HG03442 (cell line): ENCODE measurements around the gene KRTAP4-1.
"Not testable (repeated sequence)": the region's sequence is repeated elsewhere in the genome, so short reads cannot be mapped to it uniquely, and the experiment has no call there.

Experiments used
- ATAC-seq: cut with Tn5 transposase; IDR thresholded peaks from one replicate; pipeline ENCODE4 v1.9.1; 2021; ENCODE audit warnings: mild to moderate bottlenecking, moderate library complexity; ENCODE audit not compliant: unreplicated experiment

Gene KRTAP4-1

DNA sequence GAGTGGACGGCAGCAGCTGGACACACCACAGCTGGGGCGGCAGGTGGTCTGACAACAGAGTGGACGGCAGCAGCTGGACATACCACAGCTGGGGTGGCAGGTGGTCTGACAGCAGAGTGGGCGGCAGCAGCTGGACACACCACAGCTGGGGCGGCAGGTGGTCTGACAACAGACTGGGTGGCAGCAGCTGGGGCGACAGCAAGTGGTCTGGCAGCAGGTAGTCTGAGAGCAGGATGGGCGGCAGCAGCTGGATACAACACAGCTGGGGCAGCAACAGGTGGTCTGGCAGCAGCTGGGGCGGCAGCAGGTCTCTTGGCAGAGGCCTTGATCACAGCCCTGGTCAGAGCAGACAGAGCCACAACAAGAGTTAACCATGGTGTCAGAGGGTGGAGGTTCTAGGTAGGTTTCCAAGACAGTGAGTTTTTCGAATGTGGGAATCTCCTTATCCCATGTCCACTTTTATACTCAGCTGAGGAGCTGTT is at the start of gene KRTAP4-1:
KRTAP4-1 (minus strand) TSS at position 432 of the 482 bp plus-strand sequence; CDS start at position 375, 57 bp downstream.
- no peak for ATAC-seq

DNA sequence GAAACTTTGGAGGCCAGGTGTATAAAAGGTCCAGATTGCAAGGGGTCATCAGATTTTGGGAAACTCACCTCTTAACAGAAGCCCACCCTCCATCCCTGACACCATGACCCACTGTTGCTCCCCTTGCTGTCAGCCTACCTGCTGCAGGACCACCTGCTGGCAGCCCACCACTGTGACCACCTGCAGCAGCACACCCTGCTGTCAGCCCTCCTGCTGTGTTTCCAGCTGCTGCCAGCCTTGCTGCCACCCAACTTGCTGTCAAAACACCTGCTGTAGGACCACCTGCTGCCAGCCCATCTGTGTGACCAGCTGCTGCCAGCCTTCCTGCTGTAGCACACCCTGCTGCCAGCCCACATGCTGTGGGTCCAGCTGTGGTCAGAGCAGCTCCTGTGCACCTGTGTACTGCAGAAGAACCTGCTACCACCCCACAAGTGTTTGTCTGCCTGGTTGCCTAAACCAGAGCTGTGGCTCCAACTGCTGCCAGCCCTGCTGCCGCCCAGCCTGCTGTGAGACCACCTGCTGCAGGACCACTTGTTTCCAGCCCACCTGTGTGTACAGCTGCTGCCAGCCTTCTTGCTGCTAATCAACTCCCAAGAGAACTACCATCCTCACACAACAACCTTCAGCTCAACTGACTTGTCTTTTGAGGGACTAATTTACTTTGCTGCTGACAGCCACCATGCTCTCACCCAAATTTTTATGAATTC is 47.8 kb upstream of the KRTAP4-1 start, which contains the start of gene KRTAP9-3:
KRTAP9-3 (plus strand) TSS at position 51 of the 707 bp plus-strand sequence; CDS start at position 104, 53 bp downstream.
- ATAC-seq = not testable (repeated sequence)

DNA sequence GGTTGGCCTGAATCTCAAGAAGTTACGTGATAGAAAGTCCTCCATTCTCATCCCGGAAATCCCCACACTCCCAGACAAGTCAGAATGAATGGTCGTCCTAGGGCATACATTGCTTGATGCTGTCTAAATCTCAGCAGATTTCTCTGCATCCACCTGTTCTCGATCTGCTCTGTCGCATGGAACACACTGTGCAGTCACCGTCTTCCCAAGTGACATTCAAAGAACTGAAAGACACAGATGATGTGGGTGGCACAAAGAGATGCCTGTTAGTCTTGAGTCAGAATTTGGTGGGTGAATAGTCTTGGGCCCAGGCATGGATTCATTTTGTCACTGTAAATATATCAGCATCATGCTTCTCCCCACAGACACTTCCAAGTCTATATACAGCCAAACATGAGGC is 47.0 kb upstream of the KRTAP4-1 start:
- no peak for ATAC-seq

DNA sequence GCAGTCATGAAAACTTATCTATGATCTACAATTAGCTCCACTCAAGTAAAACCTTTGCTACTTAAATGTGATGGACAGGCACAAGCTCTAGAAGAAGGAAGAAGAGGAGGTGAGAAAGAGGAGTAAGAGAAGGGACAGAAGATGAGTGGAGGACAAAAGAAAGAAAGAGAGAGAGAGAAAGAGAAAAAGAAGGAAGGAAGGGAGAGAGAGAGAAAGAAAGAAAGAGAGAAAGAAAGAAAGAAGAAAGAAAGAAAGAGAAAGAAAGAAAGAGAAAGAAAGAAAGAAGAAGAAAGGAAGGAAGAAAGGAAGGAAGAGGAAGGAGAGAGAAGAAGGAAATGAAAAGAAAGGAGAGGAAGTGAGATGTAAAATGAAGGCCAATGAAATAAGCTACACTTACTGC is 45.4 kb upstream of the KRTAP4-1 start:
- ATAC-seq = no peak

DNA sequence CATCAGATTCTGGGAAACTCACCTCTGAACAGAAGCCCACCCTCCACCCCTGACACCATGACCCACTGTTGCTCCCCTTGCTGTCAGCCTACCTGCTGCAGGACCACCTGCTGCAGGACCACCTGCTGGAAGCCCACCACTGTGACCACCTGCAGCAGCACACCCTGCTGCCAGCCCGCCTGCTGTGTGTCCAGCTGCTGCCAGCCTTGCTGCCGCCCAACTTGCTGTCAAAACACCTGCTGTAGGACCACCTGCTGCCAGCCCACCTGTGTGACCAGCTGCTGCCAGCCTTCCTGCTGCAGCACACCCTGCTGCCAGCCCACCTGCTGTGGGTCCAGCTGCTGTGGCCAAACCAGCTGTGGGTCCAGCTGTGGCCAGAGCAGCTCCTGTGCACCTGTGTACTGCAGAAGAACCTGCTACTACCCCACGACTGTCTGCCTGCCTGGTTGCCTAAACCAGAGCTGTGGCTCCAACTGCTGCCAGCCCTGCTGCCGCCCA is 41.9 kb upstream of the KRTAP4-1 start, which contains the start of gene KRTAP9-2:
KRTAP9-2 (plus strand) TSS at position 51 of the 498 bp plus-strand sequence; CDS start at position 58, 7 bp downstream.
- ATAC-seq = not testable (repeated sequence)

DNA sequence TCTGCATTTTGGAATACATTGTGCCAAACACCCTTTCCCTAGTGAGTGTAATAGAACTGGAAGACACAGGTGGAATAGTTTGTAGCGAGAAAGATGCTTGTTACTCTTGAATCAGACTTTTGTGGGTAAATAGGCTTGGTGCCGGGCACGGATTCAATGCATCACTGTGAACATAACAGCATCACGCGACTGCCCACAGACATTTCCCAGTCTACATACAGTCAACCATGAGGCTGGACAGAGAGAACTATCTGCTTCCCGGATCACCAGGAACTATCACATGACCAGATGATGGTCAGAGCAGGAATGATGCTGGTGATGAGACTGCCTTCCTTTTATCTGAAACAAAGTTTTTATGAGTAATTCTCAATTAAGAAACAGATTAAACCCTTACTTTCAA is 41.3 kb upstream of the KRTAP4-1 start:
- ATAC-seq = no peak

DNA sequence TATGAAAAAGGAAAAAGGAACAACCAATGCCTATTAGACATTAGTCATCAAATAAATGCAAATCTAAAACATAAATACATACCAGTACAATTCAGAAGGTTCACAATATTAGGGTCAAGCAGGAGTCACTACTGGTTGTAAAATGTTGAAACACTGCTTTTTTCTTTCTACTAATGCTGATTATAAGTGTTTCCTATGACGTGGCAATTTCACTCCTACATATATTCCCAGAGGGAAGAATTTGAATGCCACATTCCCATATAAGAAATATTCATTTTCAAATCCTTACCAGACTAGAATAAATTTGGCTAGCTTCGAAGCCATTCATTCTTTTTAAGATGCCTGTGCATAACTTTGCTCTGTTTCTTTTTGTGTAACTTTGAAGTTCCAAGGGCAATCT is 39.1 kb upstream of the KRTAP4-1 start:
- no peak for ATAC-seq

DNA sequence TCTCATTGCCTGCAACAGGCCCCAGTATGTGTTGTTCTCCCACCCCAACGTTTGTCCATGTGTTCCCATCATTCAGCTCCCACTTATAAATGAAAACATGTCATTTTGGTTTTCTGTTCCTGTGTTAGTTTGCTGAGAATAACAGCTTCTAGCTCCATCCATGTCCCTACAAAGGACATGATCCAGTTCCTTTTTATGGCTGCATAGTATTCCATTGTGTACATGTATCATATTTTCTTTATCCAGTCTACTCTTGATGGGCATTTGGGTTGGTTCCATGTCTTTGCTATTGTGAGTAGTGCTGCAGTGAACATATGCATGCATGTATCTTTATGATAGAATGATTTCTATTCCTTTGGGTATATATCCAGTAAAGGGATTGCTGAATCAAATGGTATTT is 31.0 kb upstream of the KRTAP4-1 start:
- no peak for ATAC-seq

DNA sequence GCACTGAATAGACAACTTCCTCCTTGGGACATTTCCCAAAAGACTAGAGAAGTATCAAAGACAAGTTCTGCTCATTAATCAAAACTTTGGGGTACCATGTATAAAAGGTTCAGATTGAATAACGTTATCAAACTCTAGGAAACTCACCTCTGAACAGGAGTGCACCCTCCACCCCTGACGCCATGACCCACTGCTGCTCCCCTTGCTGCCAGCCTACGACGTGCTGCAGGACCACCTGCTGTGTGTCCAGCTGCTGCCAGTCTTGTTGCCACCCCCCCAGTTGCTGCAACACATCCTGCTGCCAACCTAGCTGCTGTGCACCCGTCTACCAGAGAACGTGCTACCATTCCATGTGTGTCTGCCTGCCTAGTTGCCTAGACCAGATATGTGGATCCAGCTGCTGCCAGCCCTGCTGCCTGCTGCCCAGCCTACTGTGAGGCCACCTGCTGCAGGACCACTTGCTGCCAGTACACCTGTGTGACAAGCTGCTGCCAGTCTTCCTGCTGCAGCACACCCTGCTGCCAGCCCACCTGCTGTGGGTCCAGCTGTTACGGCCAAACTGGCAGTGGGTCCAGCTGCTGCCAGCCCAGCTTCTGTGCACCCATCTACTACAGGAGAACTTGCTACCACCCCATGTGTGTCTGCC is 27.9 kb upstream of the KRTAP4-1 start:
- ATAC-seq = no peak

DNA sequence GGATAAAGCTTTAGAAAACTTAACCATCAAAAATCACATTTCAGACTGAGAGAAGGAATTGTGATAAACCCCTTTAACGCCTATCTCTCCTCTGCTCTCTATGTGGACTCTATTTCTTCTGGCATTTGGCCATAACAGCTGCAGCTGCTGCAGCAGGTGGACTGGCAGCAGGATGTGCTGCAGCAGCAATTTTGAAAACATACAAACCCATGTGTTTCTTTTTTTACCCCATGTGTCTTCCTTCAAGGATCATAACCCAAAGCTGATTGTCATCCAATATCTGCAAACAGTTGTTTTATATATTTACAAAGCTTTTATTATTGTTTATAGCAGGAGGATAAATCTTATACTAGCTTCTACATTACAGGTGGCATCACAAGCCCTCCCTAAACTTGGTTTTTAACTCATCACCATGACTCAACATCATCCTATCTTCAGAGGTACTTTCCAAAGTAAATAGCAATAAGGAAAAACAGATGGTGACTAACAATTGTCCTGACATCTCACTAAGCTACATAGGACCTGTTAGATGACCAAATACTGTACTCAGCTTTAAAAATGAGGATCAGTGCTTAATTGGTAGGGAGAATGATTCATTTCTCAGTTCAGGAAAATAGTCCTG is 27.2 kb upstream of the KRTAP4-1 start:
- ATAC-seq = no peak

DNA sequence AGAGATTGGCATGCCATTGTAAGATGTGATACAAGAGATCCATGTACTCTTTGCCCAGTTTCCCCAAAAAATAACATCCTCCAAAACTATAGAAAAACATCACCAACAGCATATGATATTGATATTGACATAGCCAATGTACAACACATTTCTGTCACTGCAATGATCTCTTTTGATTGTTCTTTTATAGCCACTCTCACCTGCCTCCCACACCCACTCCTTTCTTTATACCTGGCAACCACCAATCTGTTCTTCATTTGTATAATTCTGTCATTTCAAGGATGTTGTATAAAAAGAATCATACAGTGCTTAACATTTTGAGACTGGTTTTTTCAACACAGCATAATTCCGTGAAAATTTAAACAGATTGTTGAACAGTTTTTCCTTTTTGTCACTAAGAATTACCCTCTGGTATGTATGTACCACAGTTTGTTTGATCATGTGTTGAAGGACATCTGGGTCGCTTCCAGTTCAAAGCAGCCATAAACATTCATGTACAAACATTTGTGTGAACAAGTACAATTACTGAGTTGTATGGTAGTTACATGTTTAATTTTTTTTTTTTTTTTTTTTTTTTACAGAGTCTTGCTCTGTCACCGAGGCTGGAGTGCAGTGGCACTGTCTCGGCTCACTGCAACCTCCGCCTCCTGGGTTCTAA is 14.8 kb upstream of the KRTAP4-1 start:
- ATAC-seq = no peak

DNA sequence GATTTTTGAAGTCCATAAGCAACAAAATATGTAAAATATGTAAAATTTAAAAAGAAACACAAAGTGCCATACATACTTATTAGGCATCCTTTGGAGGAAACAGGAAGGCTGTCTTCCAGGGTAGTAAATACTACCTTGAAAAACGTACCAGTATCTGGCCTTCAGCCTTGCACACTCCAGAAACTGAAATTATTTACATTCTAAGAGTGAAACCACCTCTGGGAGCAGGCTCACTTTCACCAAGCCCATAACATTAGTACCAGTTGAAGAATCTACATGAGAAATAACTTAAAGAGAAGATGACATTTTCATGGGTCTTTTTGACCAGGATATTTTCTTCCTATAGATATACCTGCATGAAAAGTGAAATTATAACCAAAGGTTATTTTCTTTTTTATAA is 11.4 kb upstream of the KRTAP4-1 start:
- no peak for ATAC-seq

DNA sequence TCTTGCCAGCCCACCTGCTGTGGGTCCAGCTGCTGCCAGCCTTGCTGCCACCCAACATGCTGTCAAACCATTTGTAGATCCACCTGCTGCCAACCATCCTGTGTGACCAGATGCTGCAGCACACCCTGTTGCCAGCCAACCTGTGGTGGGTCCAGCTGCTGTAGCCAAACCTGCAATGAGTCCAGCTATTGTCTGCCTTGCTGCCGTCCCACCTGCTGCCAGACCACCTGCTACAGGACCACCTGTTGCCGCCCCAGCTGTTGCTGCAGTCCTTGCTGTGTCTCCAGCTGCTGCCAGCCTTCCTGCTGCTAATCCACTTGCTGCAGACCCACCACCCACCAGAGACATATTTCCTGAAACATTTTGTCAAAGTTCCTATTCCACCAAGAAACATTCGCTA is 5.6 kb upstream of the KRTAP4-1 start:
- ATAC-seq = no peak

DNA sequence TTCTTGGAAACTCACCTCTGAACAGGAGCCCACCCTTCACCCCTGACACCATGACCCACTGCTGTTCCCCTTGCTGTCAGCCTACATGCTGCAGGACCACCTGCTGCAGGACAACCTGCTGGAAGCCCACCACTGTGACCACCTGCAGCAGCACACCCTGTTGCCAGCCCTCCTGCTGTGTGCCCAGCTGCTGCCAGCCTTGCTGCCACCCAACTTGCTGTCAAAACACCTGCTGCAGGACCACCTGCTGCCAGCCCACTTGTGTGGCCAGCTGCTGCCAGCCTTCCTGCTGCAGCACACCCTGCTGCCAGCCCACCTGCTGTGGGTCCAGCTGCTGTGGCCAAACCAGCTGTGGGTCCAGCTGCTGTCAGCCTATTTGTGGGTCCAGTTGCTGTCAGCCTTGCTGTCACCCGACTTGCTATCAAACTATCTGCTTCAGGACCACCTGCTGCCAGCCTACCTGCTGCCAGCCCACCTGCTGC is 5.2 kb upstream of the KRTAP4-1 start, which contains the start of gene KRTAP9-1:
KRTAP9-1 (plus strand) TSS at position 51 of the 482 bp plus-strand sequence; CDS start at position 51, 0 bp downstream.
- not testable (repeated sequence) for ATAC-seq

DNA sequence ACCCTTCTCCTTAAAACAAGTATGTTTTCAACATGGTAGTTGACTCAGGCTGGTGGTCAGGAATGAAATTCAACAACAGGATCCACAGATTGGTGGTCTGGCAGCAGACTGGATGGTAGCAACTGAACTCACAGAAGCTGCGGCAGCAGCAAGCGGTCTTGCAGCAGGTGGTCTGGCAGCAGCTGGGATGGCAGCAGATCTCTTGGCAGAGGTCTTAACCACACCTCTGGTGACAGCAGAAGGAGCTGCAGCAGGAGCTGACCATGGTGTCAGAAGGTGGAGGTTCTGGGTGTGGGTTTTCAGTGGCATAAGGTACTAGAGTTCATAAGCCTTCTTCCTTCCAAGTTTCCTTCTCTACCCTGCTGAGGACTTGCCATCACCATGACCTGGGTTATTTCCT is 2.2 kb upstream of the KRTAP4-1 start:
- no peak for ATAC-seq

DNA sequence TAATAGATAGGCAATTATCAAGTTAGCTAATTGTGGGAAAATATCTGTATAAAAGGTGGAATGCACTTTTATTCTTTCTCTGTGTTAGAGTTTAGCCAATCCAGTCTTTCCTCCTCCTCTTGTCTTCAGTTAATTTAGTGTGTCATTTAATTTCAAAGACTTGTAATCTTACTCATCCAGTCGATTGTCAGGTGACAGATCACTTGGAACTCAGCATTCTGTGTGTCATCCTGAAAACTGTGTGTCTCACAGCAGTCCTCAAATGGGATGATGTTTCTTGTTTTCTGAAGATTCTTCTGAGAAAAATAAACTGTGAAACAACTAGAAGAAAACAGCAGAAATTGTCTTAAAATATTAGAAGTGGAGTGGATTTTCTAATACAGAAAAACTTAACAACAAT is 290 bp upstream of the KRTAP4-1 start:
- ATAC-seq = no peak

DNA sequence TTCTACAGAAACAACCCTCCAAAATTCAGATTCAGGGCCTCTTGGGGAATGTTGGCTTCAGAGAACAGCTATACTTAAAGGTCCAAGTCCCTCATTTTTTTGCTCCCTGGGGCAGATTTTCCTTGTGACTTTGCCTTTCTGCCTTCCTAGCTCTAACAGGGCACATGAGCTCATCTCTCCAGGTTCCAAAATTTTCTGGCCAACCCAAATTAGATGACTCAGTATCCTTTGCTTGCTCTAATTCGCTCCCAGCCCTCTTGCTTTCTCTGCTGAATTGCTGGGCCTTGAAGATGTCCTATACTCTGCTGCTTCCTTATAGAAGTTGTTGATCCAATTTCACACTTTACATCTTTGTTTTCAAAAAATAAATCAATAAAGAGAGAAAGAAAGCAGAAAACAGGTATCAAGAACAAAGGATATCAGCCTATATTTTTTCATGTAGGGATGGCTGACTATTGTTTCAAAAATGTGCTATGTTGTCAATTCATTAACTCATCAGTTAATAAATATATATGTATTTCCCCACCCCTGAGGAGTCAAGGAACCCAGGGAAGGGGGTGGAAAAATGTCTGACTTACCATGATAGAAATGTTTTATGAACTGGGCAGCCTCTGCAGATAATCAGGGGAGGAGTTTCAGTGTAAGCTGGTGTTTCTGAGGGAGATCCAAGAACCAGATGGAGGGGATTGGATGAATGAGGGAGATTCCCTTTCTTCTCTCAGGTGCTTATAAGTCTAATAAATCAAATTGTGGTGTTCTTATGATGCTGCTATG is 5.7 kb downstream of the KRTAP4-1 start:
- no peak for ATAC-seq

DNA sequence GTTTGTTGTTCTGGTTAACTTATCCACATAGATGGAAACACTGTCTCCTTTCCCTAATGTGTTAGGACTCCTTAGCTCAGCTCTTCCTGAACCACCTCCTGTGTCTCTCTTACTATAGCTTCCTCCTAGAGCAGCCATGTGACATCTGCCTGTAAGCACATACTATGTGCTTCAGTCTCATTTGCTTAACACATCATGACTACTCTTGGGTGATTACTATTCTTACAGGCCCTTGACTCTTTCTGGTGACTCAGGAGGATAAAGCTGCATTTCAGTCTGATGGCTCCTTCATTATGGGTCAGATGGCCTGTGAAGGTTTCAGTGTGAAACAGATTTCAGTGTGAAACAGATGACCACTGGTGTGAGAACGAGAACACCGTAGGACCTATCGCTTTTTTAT is 6.4 kb downstream of the KRTAP4-1 start:
- no peak for ATAC-seq

DNA sequence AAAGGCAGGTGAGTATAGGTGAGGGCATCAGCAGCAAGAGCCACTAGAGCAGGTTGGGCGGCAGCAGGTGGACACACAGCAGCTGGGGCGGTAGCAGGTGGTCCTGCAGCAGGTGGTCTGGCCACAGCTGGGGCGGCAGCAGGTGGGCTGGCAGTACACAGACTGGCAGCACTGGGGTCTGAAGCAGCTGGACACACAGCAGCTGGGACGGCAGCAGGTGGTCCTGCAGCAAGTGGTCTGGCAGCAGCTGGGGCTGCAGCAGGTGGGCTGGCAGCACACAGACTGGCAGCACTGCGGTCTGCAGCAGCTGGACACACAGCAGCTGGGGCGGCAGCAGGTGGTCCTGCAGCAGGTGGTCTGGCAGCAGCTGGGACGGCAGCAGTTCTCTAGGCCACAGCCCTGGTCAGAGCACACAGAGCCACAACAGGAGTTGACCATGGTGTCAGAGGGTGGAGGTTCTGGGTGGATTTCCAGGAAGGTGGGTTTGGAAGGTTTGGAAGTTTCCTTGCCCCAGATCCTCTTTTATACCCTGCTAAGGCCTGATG is 6.9 kb downstream of the KRTAP4-1 start, which contains the start of gene KRTAP4-2:
KRTAP4-2 (minus strand) TSS at position 495 of the 545 bp plus-strand sequence; CDS start at position 438, 57 bp downstream.
- ATAC-seq = no peak
